GM18519 (cell line): ENCODE results near the gene SNX21.

ENCODE experiments used
- ATAC-seq: cut with Tn5 transposase; IDR thresholded peaks from one replicate; pipeline ENCODE4 v1.9.1; 2021; ENCODE audit warnings: mild to moderate bottlenecking, moderate library complexity; ENCODE audit not compliant: unreplicated experiment, low FRiP score

The SNX21 gene

DNA sequence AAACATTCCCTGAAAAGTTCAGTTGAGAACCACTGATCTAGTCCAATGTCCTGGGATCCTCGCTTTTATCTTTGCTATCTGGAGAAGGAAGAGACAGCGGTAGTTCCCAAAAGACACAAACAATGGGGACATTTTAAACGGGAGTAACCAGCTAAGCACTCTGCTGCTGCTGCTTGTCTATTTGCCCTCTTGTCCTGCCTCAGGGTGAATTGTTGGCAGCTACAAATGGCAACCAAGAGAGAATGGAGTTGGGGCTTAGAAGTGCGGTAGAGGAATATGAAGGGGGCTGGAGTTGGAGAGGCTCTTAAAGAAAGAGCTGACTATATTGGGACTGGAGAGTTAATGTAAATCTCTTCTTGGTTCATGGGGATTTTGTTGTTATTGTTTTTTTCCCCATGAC is 41.0 kb downstream of the SNX21 start:
- ATAC-seq: no peak

DNA sequence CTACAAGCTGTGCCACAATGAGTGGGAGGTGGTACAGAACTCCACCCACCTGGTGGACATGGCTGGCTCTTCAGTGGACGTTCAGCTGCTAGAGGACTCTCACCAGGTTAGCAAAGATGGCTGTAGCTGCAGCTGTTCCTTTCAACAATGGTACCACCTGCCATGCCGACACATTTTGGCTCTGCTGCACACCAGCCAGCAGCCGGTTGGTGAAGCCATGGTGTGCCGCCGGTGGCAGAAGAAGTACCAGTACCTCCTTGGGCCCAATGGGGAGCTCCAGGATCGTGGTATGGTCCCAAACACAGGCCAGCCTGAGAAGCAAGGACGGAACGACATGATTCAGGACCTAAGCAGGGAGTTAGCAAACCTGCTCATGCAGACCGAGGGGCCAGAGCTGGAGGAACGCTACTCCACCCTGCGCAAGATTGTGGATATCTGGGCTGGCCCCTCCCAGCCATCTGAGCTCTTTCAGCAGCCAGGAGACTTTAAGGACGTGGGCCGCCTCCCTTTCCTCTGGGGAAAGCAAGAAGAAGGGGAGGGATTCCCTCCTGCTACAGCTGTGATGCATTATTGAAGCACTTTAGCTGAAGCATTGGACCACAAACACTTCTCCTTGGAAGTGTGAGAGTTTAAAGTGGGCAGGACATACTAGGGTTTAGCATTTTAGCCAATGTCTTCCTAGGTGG is 44.6 kb downstream of the SNX21 start:
- ATAC-seq: no peak

DNA sequence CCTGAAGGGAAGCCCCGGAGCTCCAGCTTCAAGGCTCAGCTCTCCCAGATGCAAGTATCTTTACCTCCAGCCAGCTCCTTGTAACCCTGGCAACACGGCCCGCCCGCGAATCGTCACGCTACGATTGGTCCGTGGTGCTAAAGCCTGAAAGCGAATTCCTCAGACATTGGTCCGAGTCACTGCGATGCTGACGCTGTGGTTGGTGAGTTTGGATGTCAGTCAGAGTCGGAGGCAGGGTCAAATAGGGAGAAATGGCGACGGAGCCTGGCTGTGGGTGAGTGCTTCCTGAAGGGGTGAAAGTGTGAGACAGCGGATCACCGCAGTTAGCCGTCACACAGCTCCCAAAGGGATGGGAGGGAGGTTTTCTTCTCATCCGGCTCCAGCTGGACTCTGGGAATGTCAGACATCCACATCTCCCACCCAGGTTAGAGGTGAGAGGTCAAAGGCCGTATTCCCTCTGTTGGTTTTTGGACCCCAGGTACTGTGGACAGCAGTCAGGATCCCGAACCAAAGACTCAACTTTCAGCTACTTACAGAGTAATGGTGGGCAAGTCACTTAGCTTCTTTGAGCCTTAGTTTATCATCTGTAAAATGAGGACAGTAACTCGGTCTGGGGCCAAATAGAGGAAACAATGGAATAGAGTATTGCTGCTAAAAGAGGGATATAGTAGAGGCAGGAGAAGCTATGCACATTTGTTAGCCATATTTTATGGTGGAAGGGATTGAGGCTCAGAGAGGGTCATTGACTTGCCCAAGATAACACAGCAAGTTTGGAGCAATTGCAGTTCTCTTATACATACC is 47.6 kb downstream of the SNX21 start, which contains the start of gene ZSWIM1:
Gene ZSWIM1 (plus strand): TSS at position 240 of the 801 bp plus-strand sequence. CDS start 1,366 bp downstream, outside the sequence.
- ATAC-seq: peak; percentile 96

DNA sequence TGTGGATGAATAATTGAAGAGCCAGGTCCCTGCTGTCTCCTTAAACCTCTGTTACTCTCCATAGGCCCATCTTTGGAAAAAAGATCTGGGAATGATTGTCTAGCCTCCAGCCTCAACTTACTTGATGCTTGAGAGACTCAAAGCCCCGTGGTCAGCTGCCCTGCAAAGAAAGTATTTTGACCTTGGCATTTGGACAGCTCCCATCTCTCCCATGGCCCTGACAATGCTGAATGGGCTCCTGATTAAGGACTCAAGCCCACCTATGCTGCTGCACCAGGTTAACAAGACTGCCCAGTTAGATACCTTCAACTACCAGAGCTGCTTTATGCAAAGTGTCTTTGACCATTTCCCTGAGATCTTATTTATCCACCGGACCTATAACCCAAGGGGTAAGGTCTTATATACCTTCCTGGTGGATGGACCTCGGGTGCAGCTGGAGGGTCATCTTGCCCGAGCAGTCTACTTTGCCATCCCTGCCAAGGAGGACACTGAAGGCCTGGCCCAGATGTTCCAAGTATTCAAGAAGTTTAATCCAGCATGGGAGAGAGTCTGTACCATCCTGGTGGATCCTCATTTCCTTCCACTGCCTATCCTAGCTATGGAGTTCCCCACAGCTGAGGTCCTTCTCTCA is 49.0 kb downstream of the SNX21 start:
- no peak for ATAC-seq

DNA sequence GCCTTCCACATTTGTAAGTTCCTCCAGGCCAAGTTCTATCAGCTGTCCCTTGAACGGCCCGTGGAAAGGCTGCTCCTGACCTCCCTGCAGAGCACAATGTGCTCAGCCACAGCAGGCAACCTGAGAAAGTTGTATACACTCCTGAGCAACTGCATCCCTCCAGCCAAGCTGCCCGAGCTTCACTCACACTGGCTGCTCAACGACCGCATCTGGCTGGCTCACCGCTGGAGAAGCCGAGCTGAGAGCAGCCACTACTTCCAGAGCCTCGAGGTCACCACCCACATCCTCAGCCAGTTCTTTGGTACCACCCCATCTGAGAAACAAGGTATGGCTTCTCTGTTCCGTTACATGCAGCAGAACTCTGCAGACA is 49.5 kb downstream of the SNX21 start:
- no peak for ATAC-seq

DNA sequence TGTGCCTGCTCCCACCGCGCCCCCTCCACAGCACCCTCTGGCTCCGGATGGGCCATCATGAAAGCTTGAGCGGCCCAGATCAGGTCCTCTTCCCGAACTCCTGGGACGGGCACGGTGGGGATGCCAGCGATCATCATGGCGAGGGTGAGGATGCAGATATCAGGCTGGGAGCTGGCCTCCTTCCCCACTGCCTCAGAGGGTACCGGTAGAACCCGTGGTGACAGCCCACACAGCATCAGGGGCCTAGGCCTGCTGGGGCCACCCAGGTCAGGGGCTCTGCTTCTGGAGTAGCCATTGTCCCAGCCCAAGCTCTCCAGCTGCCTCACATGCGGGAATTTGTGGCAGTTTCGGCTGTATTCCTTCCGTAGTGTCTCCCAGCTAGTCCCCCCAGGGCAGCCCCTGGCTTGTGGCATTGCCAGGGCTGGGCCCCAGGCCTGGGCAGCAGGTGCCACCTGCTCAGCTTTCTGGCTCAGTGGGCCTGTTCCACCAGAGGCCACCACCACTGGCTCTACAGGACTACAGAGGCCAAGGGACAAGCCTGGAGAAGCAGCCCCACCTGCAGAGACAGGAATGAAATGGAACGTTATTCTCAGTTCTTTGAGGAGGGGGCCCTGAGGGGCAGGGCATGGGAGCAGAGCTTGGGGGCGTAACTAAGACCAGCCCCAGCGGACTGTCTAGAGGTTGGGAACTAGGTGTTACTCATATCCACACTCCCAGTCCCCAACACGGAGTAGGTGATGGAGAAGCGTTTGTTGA is 53.2 kb downstream of the SNX21 start:
- no peak for ATAC-seq

DNA sequence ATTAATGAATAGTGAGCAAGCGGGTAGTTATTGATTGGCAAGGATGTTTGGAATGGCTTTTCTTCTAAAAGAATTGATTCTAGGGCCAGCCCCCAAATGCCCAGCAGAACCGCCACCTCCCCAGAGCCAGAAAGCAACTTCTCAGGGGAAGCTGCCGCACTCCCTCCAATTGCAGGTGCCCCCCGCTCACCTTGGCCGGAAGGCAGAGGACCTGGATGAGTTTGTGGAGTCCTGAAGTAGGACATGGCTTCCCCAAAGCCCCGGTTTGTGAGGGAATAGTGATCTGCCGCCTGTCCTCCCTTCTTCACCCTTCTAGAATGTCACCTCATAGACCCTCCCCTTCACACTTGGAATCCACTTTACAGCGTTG is 53.7 kb downstream of the SNX21 start, which contains the start of gene SPATA25:
Gene SPATA25 (minus strand): TSS at position 277 of the 370 bp plus-strand sequence. CDS start 32 bp downstream, at position 245.
- no peak for ATAC-seq

DNA sequence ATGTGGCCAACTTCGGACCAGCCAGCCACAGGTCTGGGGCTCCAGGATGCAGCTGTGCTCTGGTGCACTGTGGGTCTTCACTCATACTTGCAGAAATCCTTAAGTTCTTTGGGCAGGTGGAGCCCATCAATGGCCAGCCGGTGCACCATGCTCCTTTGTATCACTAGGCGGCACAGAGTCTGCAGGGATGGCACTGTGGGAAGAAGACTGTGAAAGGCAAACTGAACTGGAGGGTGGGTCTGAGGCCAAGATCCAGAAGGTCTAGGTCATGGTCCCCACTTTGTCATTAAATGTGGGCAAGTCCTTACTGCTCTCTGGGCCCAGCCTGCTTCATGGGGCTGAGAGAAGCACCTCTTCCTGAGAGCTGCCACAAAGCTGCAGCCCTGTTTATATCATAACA is 55.1 kb downstream of the SNX21 start:
- no peak for ATAC-seq

DNA sequence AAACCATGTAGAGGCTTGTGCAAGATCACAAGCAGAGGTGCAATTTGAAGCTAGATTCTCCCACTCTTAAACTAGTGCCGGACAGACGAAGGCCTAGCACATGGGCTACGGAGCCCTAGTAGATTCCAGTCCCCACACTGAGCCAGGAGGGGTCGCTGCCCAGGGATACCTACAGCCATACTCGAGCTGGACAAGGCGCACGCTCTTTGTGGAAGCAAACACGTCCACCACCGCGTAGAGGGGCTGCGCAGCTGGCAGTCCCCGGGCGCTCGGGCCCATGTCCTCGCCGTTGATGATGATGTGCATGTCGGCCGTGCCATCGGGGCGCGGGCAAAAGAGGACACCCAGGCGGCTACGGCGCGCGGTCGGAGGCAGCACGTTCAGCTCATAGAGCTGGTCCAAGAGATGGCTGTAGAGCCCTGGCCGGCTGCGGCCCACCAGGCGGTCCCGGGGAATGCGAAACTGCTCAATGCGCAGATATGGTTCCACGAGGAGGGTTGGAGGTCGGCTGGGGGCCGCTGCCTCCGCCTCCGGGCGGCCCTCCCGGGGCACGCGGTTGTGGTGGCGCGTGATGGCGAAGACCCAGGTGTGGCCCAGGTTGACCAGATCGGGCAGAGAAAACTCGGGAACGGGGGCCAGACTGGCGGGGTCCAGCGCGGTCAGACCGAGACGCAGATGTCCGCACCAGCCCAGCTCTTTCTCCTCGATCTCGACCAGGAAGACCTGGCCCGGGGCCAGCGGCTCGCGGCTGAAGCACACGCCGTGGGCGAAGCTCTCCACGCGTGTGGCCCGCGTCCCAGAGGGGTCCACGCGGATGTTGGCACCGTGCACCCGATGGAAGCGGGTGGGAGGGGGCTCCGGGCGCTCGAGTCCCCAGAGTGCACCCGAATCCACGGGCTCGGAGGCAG is 56.7 kb downstream of the SNX21 start:
- ATAC-seq: no peak

DNA sequence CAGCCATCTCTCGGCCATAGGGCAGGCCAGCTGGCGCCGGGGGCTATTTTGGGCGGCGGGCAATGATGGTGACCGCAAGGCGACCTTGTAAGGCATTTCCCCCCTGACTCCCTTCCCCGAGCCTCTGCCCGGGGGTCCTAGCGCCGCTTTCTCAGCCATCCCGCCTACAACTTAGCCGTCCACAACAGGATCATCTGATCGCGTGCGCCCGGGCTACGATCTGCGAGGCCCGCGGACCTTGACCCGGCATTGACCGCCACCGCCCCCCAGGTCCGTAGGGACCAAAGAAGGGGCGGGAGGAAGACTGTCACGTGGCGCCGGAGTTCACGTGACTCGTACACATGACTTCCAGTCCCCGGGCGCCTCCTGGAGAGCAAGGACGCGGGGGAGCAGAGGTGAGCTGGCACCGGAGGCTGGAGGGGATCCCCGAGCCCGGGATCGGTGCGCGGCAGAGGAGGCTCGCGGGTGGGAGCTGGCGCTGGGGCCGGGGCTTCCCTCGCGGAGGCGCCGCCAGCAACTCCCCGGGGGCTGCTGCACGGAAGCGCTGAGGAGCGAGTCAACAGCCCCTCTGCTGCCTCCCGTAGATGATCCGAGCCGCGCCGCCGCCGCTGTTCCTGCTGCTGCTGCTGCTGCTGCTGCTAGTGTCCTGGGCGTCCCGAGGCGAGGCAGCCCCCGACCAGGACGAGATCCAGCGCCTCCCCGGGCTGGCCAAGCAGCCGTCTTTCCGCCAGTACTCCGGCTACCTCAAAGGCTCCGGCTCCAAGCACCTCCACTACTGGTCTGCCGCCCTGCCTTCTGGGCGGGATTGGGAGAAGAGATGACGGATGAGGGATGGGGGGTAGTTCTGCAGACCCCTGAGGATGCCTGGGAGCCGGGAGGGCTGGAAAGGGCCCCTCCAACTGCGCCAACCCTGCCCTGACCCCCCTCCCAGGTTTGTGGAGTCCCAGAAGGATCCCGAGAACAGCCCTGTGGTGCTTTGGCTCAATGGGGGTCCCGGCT is 57.7 kb downstream of the SNX21 start, which contains the start of the genes CTSA and NEURL2:
Gene CTSA (plus strand): TSS at position 351 of the 999 bp plus-strand sequence. CDS start 234 bp downstream, at position 585.
Gene NEURL2 (minus strand): TSS at position 224 of the 999 bp plus-strand sequence. CDS start 217 bp downstream, at position 7.
- ATAC-seq: no peak

DNA sequence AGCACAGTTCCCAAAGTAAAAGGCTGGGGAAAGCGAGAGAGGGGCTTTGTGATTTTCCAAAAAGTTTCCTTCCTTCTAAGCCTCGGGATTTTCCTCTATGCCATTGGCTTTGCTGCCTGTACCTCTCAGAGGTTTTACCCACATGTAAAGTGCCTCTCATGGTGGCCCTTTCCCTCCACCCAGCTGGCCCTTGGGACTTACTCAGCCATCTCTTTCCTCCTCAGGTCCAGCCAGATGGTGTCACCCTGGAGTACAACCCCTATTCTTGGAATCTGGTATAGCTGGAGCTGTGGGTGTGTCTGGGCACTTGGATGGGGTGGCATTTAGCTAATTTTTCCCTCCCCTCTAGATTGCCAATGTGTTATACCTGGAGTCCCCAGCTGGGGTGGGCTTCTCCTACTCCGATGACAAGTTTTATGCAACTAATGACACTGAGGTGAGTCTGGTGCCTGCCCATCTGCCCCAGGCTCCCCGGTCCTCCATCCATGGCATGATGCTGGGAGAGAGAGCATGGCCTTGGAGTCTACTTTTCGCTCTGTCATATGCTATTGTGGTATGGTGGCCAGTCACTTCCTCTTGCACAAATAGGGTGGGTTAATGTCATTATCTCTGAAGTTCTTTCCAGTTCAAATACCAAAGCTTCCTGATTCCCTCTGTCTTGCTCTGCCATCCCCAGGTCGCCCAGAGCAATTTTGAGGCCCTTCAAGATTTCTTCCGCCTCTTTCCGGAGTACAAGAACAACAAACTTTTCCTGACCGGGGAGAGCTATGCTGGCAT is 58.6 kb downstream of the SNX21 start:
- no peak for ATAC-seq
